GM12878 (cell line): ENCODE results near the gene VEGFB. TPM values are rescaled to one million over a fixed set of nuclear protein-coding genes. Genes with fewer than 3 reads are reported as not detected.

ENCODE experiments used
- ATAC-seq: fragments of 200-7000 bp; cut with Tn5 transposase; 3 replicates; pipeline ENCODE4 v1.9.1; 2020; ENCODE audit warnings: mild to moderate bottlenecking, moderate library complexity
- BruUV-seq: library from RNA; stranded (reverse); fragments of 400-500 nt; replicated peaks from 2 replicates; lab custom pipeline; 2021; lab: Mats Ljungman, UMichigan
- CTCF ChIA-PET: fragments of 300-600 bp; sonication (Branson Sonifier 250); formaldehyde crosslinking; extraction: SDS; loops from one replicate; lab custom pipeline; 2021; ENCODE audit warnings: inconsistent platforms; lab: Yijun Ruan, JAX
- POLR2A ChIA-PET: fragments of 350-600 bp; formaldehyde crosslinking; extraction: SDS; loops from one replicate; lab custom pipeline; 2021; ENCODE audit warnings: inconsistent platforms; lab: Charles Lee
- RAD21 ChIA-PET: fragments of 300-600 bp; sonication (Branson Sonifier 250); formaldehyde crosslinking; loops from one replicate; lab custom pipeline; 2023; ENCODE audit warnings: antibody characterized with exemption; ENCODE audit not compliant: unreplicated experiment; lab: Charles Lee
- SMC1A ChIA-PET: fragments of 300-600 bp; sonication (Branson Sonifier 250); formaldehyde crosslinking; loops from one replicate; lab custom pipeline; 2023; ENCODE audit not compliant: unreplicated experiment, uncharacterized antibody; lab: Charles Lee
- DNase-seq: peaks from one replicate; pipeline ENCODE4 v3.0.0-alpha.2; 2011; ENCODE audit warnings: low read depth, low spot score
- FAIRE-seq: peaks from 3 replicates; lab custom pipeline; 2011; peaks lifted over from hg19 to GRCh38; lab: Jason Lieb, UNC
- H2AFZ ChIP-seq: 2 replicates; pipeline ENCODE4 v1.6.0; 2011; ENCODE audit warnings: low read depth, low read length, control low read depth; ENCODE audit not compliant: control insufficient read depth
- H3K27ac ChIP-seq: 2 replicates; pipeline ENCODE4 v1.5.1; 2011; ENCODE audit warnings: control low read depth; ENCODE audit not compliant: control insufficient read depth, insufficient read depth
- H3K27me3 ChIP-seq, 2 experiments: replicated peaks in 1 of 2; 2 replicates each; pipeline versions ENCODE4 v1.6.0 to v1.6.1; 2011; ENCODE audit warnings: low read length in 1 of 2; ENCODE audit not compliant: control insufficient read depth in 2 of 2, insufficient read depth in 2 of 2
- H3K36me3 ChIP-seq, 2 experiments: 2 replicates each; pipeline ENCODE4 v1.5.1; 2011; ENCODE audit warnings: low read length in 1 of 2; ENCODE audit not compliant: control insufficient read depth in 2 of 2, insufficient read depth in 2 of 2
- H3K4me1 ChIP-seq: 2 replicates; pipeline ENCODE4 v1.6.1; 2011; ENCODE audit warnings: mild to moderate bottlenecking, low read length, moderate library complexity, mixed read lengths; ENCODE audit not compliant: control insufficient read depth, insufficient read depth
- H3K4me2 ChIP-seq: 2 replicates; pipeline ENCODE4 v1.6.0; 2011; ENCODE audit warnings: control low read depth; ENCODE audit not compliant: control insufficient read depth, insufficient read depth
- H3K4me3 ChIP-seq: fragments of 200-600 bp; sonication (generic); 2 replicates; pipeline ENCODE4 v1.5.1; 2016
- H3K79me2 ChIP-seq: 2 replicates; pipeline ENCODE4 v1.6.0; 2011; ENCODE audit warnings: low read length; ENCODE audit not compliant: control insufficient read depth, insufficient read depth
- H3K9ac ChIP-seq: 2 replicates; pipeline ENCODE4 v1.8.0; 2011; ENCODE audit warnings: low read length, control low read depth, mixed read lengths; ENCODE audit not compliant: control insufficient read depth, insufficient read depth
- H3K9me3 ChIP-seq: replicated peaks from 3 replicates; pipeline ENCODE4 v1.5.1; 2011; ENCODE audit warnings: mild to moderate bottlenecking, low read length; ENCODE audit not compliant: control insufficient read depth, insufficient read depth
- H4K20me1 ChIP-seq: 2 replicates; pipeline ENCODE4 v1.6.0; 2011; ENCODE audit not compliant: control insufficient read depth, insufficient read depth
- BCL11A ChIP-seq: IDR thresholded peaks from 2 replicates; pipeline ENCODE4 v1.6.1; 2011; ENCODE audit warnings: low read depth, low read length
- CHD4 ChIP-seq: fragments of 200-600 bp; sonication (generic); IDR thresholded peaks from 2 replicates; pipeline ENCODE4 v1.6.1; 2016; ENCODE audit warnings: mild to moderate bottlenecking
- E2F4 ChIP-seq: IDR thresholded peaks from 2 replicates; pipeline ENCODE4 v1.6.1; 2012; ENCODE audit warnings: low read depth, low read length, improper control_type of control experiment
- EGR1 ChIP-seq, 2 experiments: IDR thresholded peaks; 1 replicate in 1 of 2; 2 replicates in 1 of 2; pipeline ENCODE4 v1.6.1; 2011 to 2012; ENCODE audit warnings: low read depth in 2 of 2, low read length in 2 of 2, borderline replicate concordance in 1 of 2, mild to moderate bottlenecking in 1 of 2, moderate library complexity in 1 of 2
- GABPA ChIP-seq: IDR thresholded peaks from 2 replicates; pipeline ENCODE4 v1.6.1; 2014; ENCODE audit warnings: antibody characterized with exemption, low read depth, mild to moderate bottlenecking, inconsistent platforms
- GATAD2B ChIP-seq: fragments of 450-650 bp; conservative IDR thresholded peaks from 2 replicates; pipeline ENCODE4 v1.6.1; 2017; ENCODE audit warnings: low read depth, mild to moderate bottlenecking, moderate library complexity
- KAT2A ChIP-seq: conservative IDR thresholded peaks from 2 replicates; pipeline ENCODE4 v1.6.1; 2011; ENCODE audit warnings: low read depth, low read length; ENCODE audit not compliant: control insufficient read depth
- KDM1A ChIP-seq: fragments of 200-600 bp; sonication (generic); IDR thresholded peaks from 2 replicates; pipeline ENCODE4 v1.6.1; 2016; ENCODE audit warnings: borderline replicate concordance
- MTA2 ChIP-seq: fragments of 450-650 bp; IDR thresholded peaks from 2 replicates; pipeline ENCODE4 v1.6.1; 2016; ENCODE audit warnings: low read depth, mild to moderate bottlenecking, moderate library complexity
- MXI1 ChIP-seq: fragments of 150-350 bp; IDR thresholded peaks from 2 replicates; pipeline ENCODE4 v1.6.1; 2011; ENCODE audit warnings: low read depth, mild to moderate bottlenecking, inconsistent platforms, low read length, improper control_type of control experiment
- SMAD1 ChIP-seq: fragments of 450-650 bp; IDR thresholded peaks from 2 replicates; pipeline ENCODE4 v1.6.1; 2018; ENCODE audit warnings: mild to moderate bottlenecking, low read depth; ENCODE audit not compliant: partially characterized antibody
- WGBS: methylation state at CpG from one replicate; pipeline ENCODE4 v1.1.6; 2016; ENCODE audit warnings: low lambda C conversion rate; ENCODE audit not compliant: insufficient replicate concordance, insufficient coverage; ENCODE audit errors: missing lambda C conversion rate; 5-methylcytosine and 5-hydroxymethylcytosine counted together
- in situ Hi-C: fragments of 300-500 bp; cut with MboI; formaldehyde crosslinking; loops from 9 replicates; pipeline ENCODE4 v1.14.3; 2018; ENCODE audit warnings: mixed read lengths
- intact Hi-C: fragments of 100-400 bp; cut with micrococcal nuclease; formaldehyde crosslinking; loops from one replicate; pipeline ENCODE4 v1.14.2; 2022; ENCODE audit not compliant: unreplicated experiment
- polyA plus RNA-seq, 11 experiments: library from polyadenylated mRNA; depleted of rRNA in 4 of 11; unstranded in 6 of 11; stranded (reverse) in 5 of 11; fragments of >200 nt; fragmentation: Nextera tagmentation in 4 of 11; fragmentation: Illumina TruSeq in 1 of 11; extraction: Ambion mirVana in 4 of 11; extraction: Trizol in 1 of 11; gene quantifications; 1 replicate in 1 of 11; 2 replicates in 10 of 11; pipeline versions ENCODE4 v1.2.1 to v1.2.3, GENCODE V29; 2011 to 2016; ENCODE audit warnings: inconsistent platforms in 2 of 11, missing spikeins in 2 of 11, low read depth in 1 of 11
- total RNA-seq, 4 experiments: library from RNA; depleted of rRNA in 3 of 4; stranded (reverse); fragments of >200 nt in 3 of 4; fragmentation: Illumina TruSeq in 1 of 4; extraction: Trizol in 1 of 4; gene quantifications; 2 replicates each; pipeline versions ENCODE4 v1.2.1 to v1.2.3, GENCODE V29; 2013 to 2021
- TF ChIP-seq, protein P1 (sequence below): IDR thresholded peaks from 2 replicates; pipeline ENCODE4 v1.6.1; 2011; ENCODE audit warnings: borderline replicate concordance, low read depth, mild to moderate bottlenecking, moderate library complexity, mixed read lengths, low read length; ENCODE audit not compliant: insufficient read depth; ENCODE audit errors: extremely low read length
- TF ChIP-seq, protein P2 (sequence below): fragments of 450-650 bp; IDR thresholded peaks from 2 replicates; pipeline ENCODE4 v1.6.1; 2017; ENCODE audit warnings: low read depth, mild to moderate bottlenecking, moderate library complexity

VEGFB gene
- total and polyA plus RNA-seq, 10 of the 15 experiments (the other 5 are each of a cell fraction or from before 2014, with no cell fraction given) = 7.0 to 75.8 (median 20.3) TPM

- no peaks in the 10 kb centered on the region for H3K27me3 ChIP-seq
- no peaks in the 10 kb centered on the region for H4K20me1 ChIP-seq
- H3K4me2 ChIP-seq = no peak overlapping the region
- H3K36me3 ChIP-seq = peaks cover 31% of the 10 kb centered on the region in 2 experiments
- FAIRE-seq (no peak), DNase-seq (no peak), ATAC-seq (no peak)
- H3K9ac ChIP-seq = no peak overlapping the region
- whole genome bisulfite sequencing = 94% methylated on average over 27 of the region's 27 CpGs
- SMC1A ChIA-PET = interaction anchor here (1.0 to 5.5 kb wide), 6 partner anchors 22 to 151 kb away, joined by 3 to 98 read pairs (median 6); partner anchors contain the start of genes CATSPERZ, ESRRA, NUDT22 and PPP1R14B
- in situ Hi-C loops = loop anchor here (5.0 kb wide), 1 partner anchor 99 kb away; the partner anchor contains the start of gene CATSPERZ
- no peaks in the 10 kb centered on the region for H3K9me3 ChIP-seq
- no peak overlapping the region for H3K27ac ChIP-seq
- H2AFZ ChIP-seq = no peak overlapping the region
- intact Hi-C loops = loop anchor here (1.0 to 2.0 kb wide), 3 partner anchors 17 to 101 kb away; partner anchors contain the start of genes FKBP2 and STIP1
- POLR2A ChIA-PET = interaction anchor here (0.7 to 5.8 kb wide), 4 partner anchors 17 to 114 kb away, joined by 3 to 70 read pairs (median 59); partner anchors contain the start of genes CATSPERZ, ESRRA, STIP1 and TRMT112
- RAD21 ChIA-PET = interaction anchor here (1.3 to 6.6 kb wide), 6 partner anchors 17 to 99 kb away, joined by 3 to 125 read pairs (median 44); partner anchors contain the start of genes CATSPERZ, ESRRA, FKBP2 and PPP1R14B
- no peak overlapping the region for H3K4me3 ChIP-seq
- H3K79me2 ChIP-seq = peaks cover 32% of the 10 kb centered on the region
- CTCF ChIA-PET = interaction anchor here (0.6 to 9.7 kb wide), 12 partner anchors 8 to 152 kb away, joined by 3 to 238 read pairs (median 30); partner anchors contain the start of genes CATSPERZ, ESRRA, NUDT22 and PLCB3
- no TSS peak for BruUV-seq
- H3K4me1 ChIP-seq = peaks cover 26% of the 10 kb centered on the region
- TF ChIP-seq GATAD2B = no peak
- TF ChIP-seq CHD4 = no peak
- no peak for TF ChIP-seq MXI1
- TF ChIP-seq, protein P1, sequence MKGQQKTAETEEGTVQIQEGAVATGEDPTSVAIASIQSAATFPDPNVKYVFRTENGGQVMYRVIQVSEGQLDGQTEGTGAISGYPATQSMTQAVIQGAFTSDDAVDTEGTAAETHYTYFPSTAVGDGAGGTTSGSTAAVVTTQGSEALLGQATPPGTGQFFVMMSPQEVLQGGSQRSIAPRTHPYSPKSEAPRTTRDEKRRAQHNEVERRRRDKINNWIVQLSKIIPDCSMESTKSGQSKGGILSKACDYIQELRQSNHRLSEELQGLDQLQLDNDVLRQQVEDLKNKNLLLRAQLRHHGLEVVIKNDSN = no peak
- TF ChIP-seq GABPA = no peak
- TF ChIP-seq BCL11A = no peak
- no peak for TF ChIP-seq KAT2A
- TF ChIP-seq, protein P2, sequence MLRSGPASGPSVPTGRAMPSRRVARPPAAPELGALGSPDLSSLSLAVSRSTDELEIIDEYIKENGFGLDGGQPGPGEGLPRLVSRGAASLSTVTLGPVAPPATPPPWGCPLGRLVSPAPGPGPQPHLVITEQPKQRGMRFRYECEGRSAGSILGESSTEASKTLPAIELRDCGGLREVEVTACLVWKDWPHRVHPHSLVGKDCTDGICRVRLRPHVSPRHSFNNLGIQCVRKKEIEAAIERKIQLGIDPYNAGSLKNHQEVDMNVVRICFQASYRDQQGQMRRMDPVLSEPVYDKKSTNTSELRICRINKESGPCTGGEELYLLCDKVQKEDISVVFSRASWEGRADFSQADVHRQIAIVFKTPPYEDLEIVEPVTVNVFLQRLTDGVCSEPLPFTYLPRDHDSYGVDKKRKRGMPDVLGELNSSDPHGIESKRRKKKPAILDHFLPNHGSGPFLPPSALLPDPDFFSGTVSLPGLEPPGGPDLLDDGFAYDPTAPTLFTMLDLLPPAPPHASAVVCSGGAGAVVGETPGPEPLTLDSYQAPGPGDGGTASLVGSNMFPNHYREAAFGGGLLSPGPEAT = no peak
- no peak for TF ChIP-seq SMAD1
- TF ChIP-seq MTA2 = no peak
- TF ChIP-seq EGR1 (IDR thresholded peaks at IDR 0.05; ENCODE audit: borderline replicate concordance in 1 of 2, low read depth in 2 of 2, low read length in 2 of 2) = no peak
- TF ChIP-seq KDM1A = no peak
- no peak for TF ChIP-seq E2F4
- TF ChIP-seq, all 136 proteins: peak for 0
Measured at GRCh38 chr11:64203421-64204079, 30.8 kb upstream of the VEGFB start.
